SK-N-SH (cell line): ENCODE data around the gene CSPG5. TPM values are rescaled to one million over a fixed set of nuclear protein-coding genes. Genes with fewer than 3 reads are reported as not detected.

Experiments
- CTCF ChIA-PET: fragments of 300-600, 350-600 bp; formaldehyde crosslinking; extraction: SDS; loops from one replicate; lab custom pipeline; 2021; lab: Yijun Ruan, JAX
- POLR2A ChIA-PET: fragments of 350-600 bp; sonication (Branson Sonifier 250); formaldehyde crosslinking; extraction: SDS; loops from one replicate; lab custom pipeline; 2020; ENCODE audit warnings: antibody characterized with exemption, inconsistent platforms; lab: Yijun Ruan, JAX
- DNase-seq: peaks from one replicate; pipeline ENCODE4 v3.0.0; 2012
- H2AFZ ChIP-seq: fragments of 200-600 bp; sonication (generic); 2 replicates; pipeline ENCODE4 v1.8.1; 2016; ENCODE audit warnings: antibody characterized with exemption, mild to moderate bottlenecking, low read depth
- H3F3A ChIP-seq: fragments of 200-600 bp; sonication (generic); replicated peaks from 2 replicates; pipeline ENCODE3; 2016; ENCODE audit warnings: antibody characterized with exemption, mild to moderate bottlenecking; ENCODE audit not compliant: insufficient read depth
- H3K27ac ChIP-seq, 2 experiments: fragments of 200-500 bp in 1 of 2; fragments of 200-600 bp in 1 of 2; sonication (Bioruptor generic) in 1 of 2; sonication (generic), shearing (Covaris generic) in 1 of 2; 2 replicates each; pipeline versions ENCODE4 v1.5.1 to v1.6.1; 2014 to 2016; ENCODE audit warnings: low read depth in 2 of 2, inconsistent platforms in 1 of 2, low read length in 1 of 2, mild to moderate bottlenecking in 1 of 2, mixed read lengths in 1 of 2
- H3K27me3 ChIP-seq: fragments of 200-600 bp; sonication (generic), shearing (Covaris generic); 2 replicates; pipeline ENCODE4 v1.6.1; 2016; ENCODE audit warnings: mixed run types; ENCODE audit not compliant: insufficient read depth
- H3K36me3 ChIP-seq, 2 experiments: fragments of 200-500 bp in 1 of 2; fragments of 200-600 bp in 1 of 2; sonication (Bioruptor generic) in 1 of 2; sonication (generic) in 1 of 2; replicated peaks in 1 of 2; 2 replicates each; pipeline versions ENCODE3 to v1.5.1; 2014 to 2016; ENCODE audit warnings: low read length in 1 of 2, mild to moderate bottlenecking in 1 of 2; ENCODE audit not compliant: insufficient read depth in 2 of 2, control insufficient read depth in 1 of 2
- H3K4me1 ChIP-seq, 2 experiments: fragments of 200-500 bp in 1 of 2; fragments of 200-600 bp in 1 of 2; sonication (Bioruptor generic) in 1 of 2; sonication (generic), shearing (Covaris generic) in 1 of 2; 2 replicates each; pipeline versions ENCODE4 v1.5.1 to v1.6.1; 2014 to 2016; ENCODE audit warnings: low read depth in 1 of 2, low read length in 1 of 2, mixed run types in 1 of 2; ENCODE audit not compliant: insufficient read depth in 2 of 2, control insufficient read depth in 1 of 2
- H3K4me2 ChIP-seq: fragments of 200-600 bp; sonication (generic), shearing (Covaris generic); 2 replicates; pipeline ENCODE4 v1.6.1; 2017; ENCODE audit warnings: mixed run types
- H3K4me3 ChIP-seq, 2 experiments: fragments of 200-500 bp in 1 of 2; fragments of 200-600 bp in 1 of 2; sonication (Bioruptor generic) in 1 of 2; sonication (generic), shearing (Covaris generic) in 1 of 2; 2 replicates each; pipeline versions ENCODE4 v1.5.1 to v1.8.1; 2014 to 2016; ENCODE audit warnings: low read depth in 2 of 2, inconsistent platforms in 1 of 2, low read length in 1 of 2, mild to moderate bottlenecking in 1 of 2, mixed read lengths in 1 of 2, moderate library complexity in 1 of 2
- H3K79me2 ChIP-seq: fragments of 200-600 bp; sonication (generic); 2 replicates; pipeline ENCODE4 v1.8.1; 2017; ENCODE audit warnings: mild to moderate bottlenecking; ENCODE audit not compliant: insufficient read depth
- H3K9ac ChIP-seq: fragments of 200-600 bp; sonication (generic); 2 replicates; pipeline ENCODE4 v1.6.1; 2017; ENCODE audit warnings: mixed run types
- H3K9me2 ChIP-seq: fragments of 200-600 bp; sonication (generic); 2 replicates; pipeline ENCODE4 v1.6.1; 2017; ENCODE audit warnings: mixed run types
- H3K9me3 ChIP-seq: fragments of 200-600 bp; sonication (generic); 2 replicates; pipeline ENCODE4 v1.6.1; 2017; ENCODE audit warnings: mixed run types, mild to moderate bottlenecking, moderate library complexity
- H4K20me1 ChIP-seq: fragments of 200-600 bp; sonication (generic); 2 replicates; pipeline ENCODE4 v1.6.1; 2017; ENCODE audit warnings: mild to moderate bottlenecking, mixed run types; ENCODE audit not compliant: insufficient read depth
- ELF1 ChIP-seq: IDR thresholded peaks from 2 replicates; pipeline ENCODE4 v1.4.0; 2012
- FOSL2 ChIP-seq: IDR thresholded peaks from 2 replicates; pipeline ENCODE4 v1.4.0; 2012; ENCODE audit warnings: low read depth, mild to moderate bottlenecking, moderate library complexity, borderline replicate concordance
- FOXJ3 ChIP-seq: sonication (generic); formaldehyde crosslinking; IDR thresholded peaks from 2 replicates; pipeline ENCODE4 v1.5.1; 2020; ENCODE audit warnings: mild to moderate bottlenecking, missing genetic modification reagents
- GABPA ChIP-seq: IDR thresholded peaks from 2 replicates; pipeline ENCODE4 v1.4.0; 2012; ENCODE audit warnings: low read depth, mild to moderate bottlenecking
- GATA2 ChIP-seq: sonication (generic); formaldehyde crosslinking; IDR thresholded peaks from 2 replicates; pipeline ENCODE4 v1.5.0; 2020; ENCODE audit warnings: mild to moderate bottlenecking, missing genetic modification reagents
- JUND ChIP-seq: IDR thresholded peaks from 2 replicates; pipeline ENCODE4 v1.4.0; 2012
- NFIC ChIP-seq: IDR thresholded peaks from 2 replicates; pipeline ENCODE4 v1.4.0; 2012; ENCODE audit warnings: borderline replicate concordance
- NRF1 ChIP-seq: IDR thresholded peaks from 2 replicates; pipeline ENCODE4 v1.6.1; 2012; ENCODE audit warnings: low read depth, mild to moderate bottlenecking, low read length
- PBX3 ChIP-seq: IDR thresholded peaks from 2 replicates; pipeline ENCODE4; 2012
- RAD21 ChIP-seq: IDR thresholded peaks from 2 replicates; pipeline ENCODE4 v1.6.1; 2012; ENCODE audit warnings: mild to moderate bottlenecking, low read length
- RXRA ChIP-seq: IDR thresholded peaks from 2 replicates; pipeline ENCODE4 v1.4.0; 2012; ENCODE audit warnings: low read depth, mild to moderate bottlenecking, borderline replicate concordance
- SIN3A ChIP-seq: IDR thresholded peaks from 2 replicates; pipeline ENCODE4 v1.6.1; 2012; ENCODE audit warnings: low read depth, mild to moderate bottlenecking, low read length, moderate library complexity, borderline replicate concordance
- TAF1 ChIP-seq: IDR thresholded peaks from 2 replicates; pipeline ENCODE4 v1.6.1; 2012; ENCODE audit warnings: low read depth, mild to moderate bottlenecking, low read length, moderate library complexity, borderline replicate concordance
- TCF12 ChIP-seq: IDR thresholded peaks from 2 replicates; pipeline ENCODE4 v1.4.0; 2012
- YY1 ChIP-seq: IDR thresholded peaks from 2 replicates; pipeline ENCODE4 v1.4.0; 2012; ENCODE audit warnings: low read depth, mild to moderate bottlenecking
- WGBS: methylation state at CpG from one replicate; pipeline ENCODE4 v1.1.6; 2017; ENCODE audit warnings: low lambda C conversion rate; 5-methylcytosine and 5-hydroxymethylcytosine counted together
- polyA plus RNA-seq, 3 experiments: library from polyadenylated mRNA; depleted of rRNA; stranded (reverse); fragments of >200 nt; gene quantifications; 2 replicates each; pipeline ENCODE4 v1.2.3, GENCODE V29; 2012
- TF ChIP-seq, protein P1 (sequence below): IDR thresholded peaks from 2 replicates; pipeline ENCODE4 v1.4.0; 2012; ENCODE audit warnings: low read depth
- TF ChIP-seq, protein P2 (sequence below): IDR thresholded peaks from 2 replicates; pipeline ENCODE4 v1.6.1; 2012; ENCODE audit warnings: mild to moderate bottlenecking, low read depth, low read length, moderate library complexity

CSPG5 gene
- polyA plus RNA-seq, 1 of the 3 experiments (the other 2 are of a cell fraction): 0.58 TPM

GRCh38 chr3:47612879-47613278 is 34.2 kb upstream of the CSPG5 start:
- TF ChIP-seq PBX3 (no peak), ELF1 (no peak), TCF12 (no peak), FOXJ3 (CRISPR knock-in tag) (no peak), TAF1 (no peak), FOSL2 (no peak), NRF1 (no peak), JUND (no peak), YY1 (no peak), GATA2 (CRISPR knock-in tag) (no peak), NFIC (no peak), RAD21 (no peak), RXRA (no peak), SIN3A (no peak), GABPA (no peak)
- TF ChIP-seq, protein P1, sequence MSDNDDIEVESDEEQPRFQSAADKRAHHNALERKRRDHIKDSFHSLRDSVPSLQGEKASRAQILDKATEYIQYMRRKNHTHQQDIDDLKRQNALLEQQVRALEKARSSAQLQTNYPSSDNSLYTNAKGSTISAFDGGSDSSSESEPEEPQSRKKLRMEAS: no peak
- TF ChIP-seq, protein P2, sequence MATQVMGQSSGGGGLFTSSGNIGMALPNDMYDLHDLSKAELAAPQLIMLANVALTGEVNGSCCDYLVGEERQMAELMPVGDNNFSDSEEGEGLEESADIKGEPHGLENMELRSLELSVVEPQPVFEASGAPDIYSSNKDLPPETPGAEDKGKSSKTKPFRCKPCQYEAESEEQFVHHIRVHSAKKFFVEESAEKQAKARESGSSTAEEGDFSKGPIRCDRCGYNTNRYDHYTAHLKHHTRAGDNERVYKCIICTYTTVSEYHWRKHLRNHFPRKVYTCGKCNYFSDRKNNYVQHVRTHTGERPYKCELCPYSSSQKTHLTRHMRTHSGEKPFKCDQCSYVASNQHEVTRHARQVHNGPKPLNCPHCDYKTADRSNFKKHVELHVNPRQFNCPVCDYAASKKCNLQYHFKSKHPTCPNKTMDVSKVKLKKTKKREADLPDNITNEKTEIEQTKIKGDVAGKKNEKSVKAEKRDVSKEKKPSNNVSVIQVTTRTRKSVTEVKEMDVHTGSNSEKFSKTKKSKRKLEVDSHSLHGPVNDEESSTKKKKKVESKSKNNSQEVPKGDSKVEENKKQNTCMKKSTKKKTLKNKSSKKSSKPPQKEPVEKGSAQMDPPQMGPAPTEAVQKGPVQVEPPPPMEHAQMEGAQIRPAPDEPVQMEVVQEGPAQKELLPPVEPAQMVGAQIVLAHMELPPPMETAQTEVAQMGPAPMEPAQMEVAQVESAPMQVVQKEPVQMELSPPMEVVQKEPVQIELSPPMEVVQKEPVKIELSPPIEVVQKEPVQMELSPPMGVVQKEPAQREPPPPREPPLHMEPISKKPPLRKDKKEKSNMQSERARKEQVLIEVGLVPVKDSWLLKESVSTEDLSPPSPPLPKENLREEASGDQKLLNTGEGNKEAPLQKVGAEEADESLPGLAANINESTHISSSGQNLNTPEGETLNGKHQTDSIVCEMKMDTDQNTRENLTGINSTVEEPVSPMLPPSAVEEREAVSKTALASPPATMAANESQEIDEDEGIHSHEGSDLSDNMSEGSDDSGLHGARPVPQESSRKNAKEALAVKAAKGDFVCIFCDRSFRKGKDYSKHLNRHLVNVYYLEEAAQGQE: no peak
- TF ChIP-seq, all 33 proteins: peak for 0
- ChIA-PET CTCF (no interaction called here), POLR2A (no interaction called here)
- no peak overlapping the region for H3K27ac ChIP-seq
- H3K79me2 ChIP-seq: peaks cover 10% of the 10 kb centered on the region; the same call in 1 of the 2 replicates
- H3K36me3 ChIP-seq: peaks cover 58 to 68% of the 10 kb centered on the region in 2 experiments
- H3K27me3 ChIP-seq: no peaks in the 10 kb centered on the region
- H3K4me2 ChIP-seq: no peak overlapping the region
- H3K4me1 ChIP-seq: peaks cover 0 to 6% of the 10 kb centered on the region in 2 experiments; a peak in 1 of 4 replicates
- no peak for DNase-seq
- WGBS: 66% methylated on average over 2 of the region's 2 CpGs
- H4K20me1 ChIP-seq: peaks cover 21% of the 10 kb centered on the region
- H3K9me2 ChIP-seq: no peaks in the 10 kb centered on the region
- H3K4me3 ChIP-seq: no peak overlapping the region
- H3K9me3 ChIP-seq: no peaks in the 10 kb centered on the region
- H2AFZ ChIP-seq: no peak overlapping the region
- H3F3A ChIP-seq: peaks cover 11% of the 10 kb centered on the region
- H3K9ac ChIP-seq: no peak overlapping the region
